GM19372 (cell line): ENCODE measurements around the gene DPYSL4.

Experiments
- ATAC-seq: cut with Tn5 transposase; IDR thresholded peaks from one replicate; pipeline ENCODE4 v1.9.1; 2021; ENCODE audit warnings: mild to moderate bottlenecking, low read depth, moderate library complexity; ENCODE audit not compliant: unreplicated experiment

DPYSL4 gene

DNA sequence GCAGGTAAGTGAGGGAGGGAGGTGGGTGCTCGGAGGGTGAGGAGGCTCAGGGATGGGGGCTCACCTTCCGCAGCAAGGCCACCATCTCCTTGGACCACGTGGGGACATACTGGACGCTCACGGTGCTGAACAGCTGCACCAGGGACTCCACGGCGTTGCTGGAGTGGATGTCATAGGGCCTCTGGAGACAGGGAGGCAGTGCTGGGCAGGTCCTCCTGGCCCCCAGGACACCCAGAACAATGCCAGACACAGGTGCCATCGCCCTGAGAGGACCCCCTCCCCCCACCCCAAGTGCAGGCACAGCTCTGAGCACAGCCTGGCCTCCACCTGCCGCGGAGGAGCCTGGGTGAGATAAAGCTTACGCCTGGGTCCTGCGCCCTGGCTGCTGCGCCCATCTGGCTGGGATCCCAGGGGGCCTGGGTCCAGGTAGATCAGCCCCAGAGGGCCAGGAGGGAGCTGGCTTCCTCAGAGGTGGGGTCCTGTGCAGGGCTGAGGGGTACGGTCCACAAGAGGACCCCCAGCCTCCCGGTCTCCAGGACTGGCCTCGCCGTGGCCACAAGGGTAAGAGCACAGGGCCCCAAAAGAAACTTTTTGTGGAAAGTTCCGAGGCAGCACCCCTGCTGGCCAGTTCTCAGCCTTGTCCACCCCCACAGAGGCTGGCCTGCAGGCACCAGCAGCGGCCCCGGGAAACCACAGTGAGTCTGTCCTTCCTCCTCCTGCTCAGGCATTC is 37.8 kb downstream of the DPYSL4 start:
- ATAC-seq: no peak

DNA sequence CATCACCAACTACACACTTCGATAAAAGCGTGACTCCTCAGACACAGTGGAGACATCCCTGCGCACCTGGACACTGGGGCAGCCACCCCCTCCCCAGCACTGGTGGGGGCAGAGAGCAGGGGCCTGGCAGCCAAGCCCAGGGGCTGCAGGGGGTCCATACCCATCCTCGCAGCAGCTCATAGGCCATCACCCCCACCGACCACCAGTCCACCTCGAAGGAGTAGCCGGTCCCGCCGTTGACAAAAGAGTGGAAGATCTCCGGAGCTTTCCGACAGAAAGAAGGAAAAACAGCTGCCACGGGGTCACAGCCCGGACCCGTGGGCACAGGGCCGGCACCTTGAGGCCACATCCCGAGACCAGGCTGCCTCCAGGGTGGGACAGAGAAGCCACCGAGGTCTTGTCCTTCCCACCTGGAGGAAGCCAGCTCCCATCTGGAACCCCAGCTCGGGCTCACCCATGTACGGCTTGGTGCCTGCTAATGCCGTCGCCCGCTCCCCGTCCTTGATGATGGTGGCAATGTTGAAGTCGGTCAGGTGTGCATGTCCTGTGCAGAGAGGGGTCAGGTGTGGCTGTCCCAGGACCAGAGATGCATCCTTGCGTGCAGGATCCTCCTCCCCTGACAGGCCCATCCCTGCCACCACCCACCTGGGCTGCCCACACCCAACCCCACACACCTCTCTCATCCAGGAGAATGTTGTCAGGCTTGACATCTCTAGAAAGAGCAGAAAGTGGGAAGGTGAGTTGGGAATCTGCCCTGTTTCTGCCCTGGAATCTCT is 38.5 kb downstream of the DPYSL4 start:
- no peak for ATAC-seq

DNA sequence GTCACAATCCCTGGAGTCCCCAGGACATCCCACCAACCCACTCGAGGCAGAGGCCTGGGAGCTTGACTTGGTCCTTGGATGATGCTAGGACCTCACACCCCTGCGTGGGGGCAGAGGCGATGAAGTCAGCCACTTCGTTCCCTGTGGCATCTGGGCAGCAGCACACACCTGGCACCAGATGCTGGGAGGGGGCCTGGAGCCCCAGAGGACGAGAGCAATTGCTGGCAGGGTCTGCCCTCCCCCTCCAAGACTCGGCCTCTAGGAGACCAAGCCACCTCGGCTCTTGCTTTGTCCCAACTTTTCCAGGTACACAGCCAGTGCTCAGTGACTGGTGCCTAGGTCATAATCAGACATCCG is 39.1 kb downstream of the DPYSL4 start:
- ATAC-seq: no peak

DNA sequence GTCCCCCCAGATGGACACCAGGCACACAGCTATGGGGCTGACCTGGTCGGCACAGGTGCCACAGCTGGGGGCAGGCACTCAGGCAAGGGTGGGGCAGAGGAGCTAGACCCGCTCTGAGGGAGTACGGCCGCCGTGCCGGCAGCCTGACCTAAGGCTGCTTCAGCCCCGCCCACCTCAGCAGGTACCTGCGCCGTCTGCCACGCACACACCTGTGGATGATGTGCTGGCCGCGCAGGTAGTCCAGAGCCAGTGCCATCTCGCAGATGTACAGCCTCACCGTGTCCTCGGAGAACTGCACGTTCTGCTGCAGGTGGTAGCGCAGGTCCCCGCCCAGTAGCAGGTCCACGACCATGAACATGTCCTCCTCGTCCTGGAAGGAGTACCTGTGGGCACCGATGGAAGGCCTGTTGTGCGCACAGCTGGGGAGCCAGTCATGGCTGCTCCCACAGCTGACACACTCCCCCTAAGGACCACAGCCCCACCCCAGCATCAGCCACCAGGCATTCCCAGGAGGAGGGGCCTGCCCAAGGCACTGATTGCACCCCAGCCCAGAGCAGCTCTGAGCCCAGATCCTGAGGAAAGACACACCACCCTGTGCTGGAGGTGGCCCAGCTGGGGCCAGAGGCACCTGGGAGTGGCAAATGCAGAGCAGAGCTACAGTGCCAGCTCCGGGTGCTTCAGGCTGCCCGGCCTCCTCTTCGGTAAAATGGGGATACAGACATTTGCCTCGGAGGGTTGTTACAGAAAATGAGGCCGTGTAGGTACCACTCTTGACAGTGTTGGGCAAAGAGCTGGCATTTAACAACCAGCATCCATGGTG is 40.0 kb downstream of the DPYSL4 start:
- ATAC-seq: no peak

DNA sequence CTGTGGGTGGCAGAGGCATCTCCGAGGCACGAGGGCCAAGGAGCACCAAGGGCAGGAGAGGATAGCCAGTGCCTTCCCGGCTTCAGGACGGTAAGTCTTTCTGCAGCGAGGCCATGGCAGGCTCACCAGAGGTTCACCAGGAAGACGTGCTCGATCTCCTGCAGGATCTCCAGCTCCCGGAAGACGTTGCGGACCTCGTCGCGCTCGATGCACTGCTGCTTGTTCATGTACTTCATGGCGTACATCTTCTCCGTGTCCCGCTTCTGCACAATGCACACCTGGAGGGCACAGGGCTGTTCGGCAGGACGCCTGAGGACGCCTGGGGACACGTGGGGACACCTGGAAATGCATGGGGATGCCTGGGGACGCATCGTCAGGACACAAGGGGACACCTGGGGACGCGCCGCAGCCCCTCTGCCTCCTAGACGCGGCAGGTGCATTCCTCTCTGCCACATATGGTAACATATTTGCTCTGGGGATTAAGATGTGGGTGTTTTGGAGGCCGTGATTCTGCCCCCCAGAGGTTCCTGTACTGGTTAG is 41.2 kb downstream of the DPYSL4 start:
- ATAC-seq: no peak

DNA sequence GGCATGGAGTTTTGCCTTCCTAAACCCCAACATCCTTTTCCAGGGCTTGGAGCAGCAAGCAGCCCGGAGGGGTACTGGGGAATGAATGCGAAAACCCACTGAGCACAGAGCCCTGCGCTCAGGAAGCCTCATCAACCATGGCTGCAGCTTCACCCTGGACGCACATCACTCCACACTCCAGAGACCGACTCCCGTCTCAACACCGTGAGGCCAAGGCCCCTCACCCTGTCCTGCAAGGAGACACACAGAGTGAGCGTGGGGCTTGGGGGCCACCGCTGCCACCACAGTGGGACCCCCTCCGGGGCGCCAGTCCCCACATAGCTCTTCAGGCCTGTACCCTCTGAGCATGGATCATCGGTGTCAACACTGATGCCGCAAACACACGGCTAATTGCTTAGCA is 41.9 kb downstream of the DPYSL4 start:
- ATAC-seq: no peak

DNA sequence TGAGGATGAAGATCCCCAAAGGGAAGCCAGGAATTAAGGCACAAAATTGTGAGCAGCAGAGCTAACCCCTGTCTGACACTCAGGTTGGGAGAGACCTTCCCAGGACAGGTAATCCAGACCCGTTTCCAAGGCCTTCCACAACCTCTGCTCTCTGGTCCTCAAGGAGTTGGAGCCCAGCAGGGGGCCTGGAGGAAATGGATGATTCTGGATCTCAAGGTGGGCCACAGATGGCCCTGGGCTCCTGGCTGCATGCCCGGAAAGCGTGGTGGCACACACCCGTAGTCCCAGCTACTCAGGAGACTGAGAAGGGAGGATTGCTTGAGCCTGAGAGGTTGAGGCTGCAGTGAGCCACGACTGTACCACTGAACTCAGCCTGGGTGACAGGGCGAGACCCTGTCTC is 42.3 kb downstream of the DPYSL4 start:
- no peak for ATAC-seq

DNA sequence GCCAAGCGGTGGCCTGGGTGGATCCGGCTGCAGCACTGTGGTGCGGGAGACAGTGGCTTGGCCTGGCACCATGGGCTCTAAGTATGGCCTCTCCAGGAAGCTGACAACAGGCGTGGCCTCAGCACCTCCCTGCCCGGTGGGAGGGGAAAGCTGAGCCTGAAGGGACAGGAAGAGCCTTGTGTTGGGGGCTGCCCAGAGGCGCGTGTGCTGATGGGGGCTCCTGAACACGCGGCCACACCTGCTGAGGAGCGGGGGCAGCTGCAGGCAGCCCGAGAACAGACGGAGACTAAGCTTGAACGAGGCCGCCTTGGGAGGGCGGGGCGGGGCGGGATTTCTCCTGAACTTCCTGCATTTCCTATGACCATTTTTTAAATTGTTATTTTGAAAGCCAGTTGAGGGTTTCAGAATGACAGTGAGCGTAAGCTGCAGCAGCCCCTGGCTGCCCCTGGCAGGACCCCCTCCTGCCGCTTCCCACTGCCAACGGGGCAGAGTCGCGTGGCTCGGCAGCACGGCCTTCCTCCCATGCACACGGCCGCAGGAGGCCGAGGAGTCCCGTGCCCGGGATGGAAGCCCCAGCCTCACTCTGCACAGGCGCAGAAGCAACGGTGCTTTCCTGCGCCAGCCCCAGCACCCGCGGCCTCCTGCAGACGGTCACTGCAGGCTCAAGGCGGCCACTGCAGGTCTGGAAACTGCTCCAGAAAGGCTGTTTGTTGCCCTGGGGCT is 43.2 kb downstream of the DPYSL4 start:
- ATAC-seq: peak; percentile 53

DNA sequence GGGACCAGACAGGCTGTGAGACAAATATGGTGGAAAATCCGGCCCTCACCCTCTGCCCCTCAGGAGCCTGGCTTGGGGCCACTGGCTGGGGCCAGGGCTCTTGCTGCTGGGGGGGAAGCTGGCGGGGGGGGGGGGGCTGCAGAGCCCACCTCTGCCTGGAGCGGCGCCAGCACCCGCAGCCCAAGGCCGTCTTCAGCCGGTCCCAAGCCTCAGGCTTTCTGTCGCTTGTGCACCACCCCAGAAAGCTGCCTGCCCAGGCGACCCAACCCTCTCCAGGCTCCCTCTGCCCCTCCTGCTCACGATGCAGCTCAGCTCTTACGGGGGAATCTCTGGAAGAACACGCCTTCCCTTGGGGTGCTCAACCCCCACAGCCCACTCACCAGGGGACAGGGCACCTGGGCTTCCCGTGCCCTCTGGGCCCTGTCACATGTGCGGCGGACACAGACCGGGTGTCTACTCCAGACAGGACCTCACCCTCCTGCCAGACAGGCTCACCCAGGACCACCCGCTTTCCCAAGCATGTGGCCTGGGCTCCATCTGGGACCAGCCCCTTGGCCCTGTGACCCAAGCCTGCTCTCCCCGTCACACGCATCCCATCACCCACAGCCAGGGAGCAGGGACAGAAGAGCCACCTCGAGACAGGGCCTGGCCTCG is 43.9 kb downstream of the DPYSL4 start:
- ATAC-seq: no peak

DNA sequence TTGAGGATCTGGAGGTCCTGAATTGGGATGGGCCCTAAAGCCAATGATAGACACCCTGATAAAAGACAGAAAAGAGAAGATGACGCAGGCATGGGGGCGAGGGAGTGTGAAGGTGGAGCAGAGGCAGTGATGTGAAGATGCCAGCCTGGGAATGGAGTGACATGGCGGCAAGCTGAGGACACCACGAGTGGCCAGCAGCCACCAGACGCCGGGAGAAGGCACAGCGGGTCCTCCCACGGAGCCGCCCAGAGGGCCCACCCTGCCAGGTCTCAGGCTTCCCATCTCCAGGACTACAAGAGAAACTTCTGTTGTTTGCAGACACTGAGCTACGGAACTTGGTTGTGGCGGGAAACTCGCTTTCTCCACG is 44.9 kb downstream of the DPYSL4 start:
- no peak for ATAC-seq

DNA sequence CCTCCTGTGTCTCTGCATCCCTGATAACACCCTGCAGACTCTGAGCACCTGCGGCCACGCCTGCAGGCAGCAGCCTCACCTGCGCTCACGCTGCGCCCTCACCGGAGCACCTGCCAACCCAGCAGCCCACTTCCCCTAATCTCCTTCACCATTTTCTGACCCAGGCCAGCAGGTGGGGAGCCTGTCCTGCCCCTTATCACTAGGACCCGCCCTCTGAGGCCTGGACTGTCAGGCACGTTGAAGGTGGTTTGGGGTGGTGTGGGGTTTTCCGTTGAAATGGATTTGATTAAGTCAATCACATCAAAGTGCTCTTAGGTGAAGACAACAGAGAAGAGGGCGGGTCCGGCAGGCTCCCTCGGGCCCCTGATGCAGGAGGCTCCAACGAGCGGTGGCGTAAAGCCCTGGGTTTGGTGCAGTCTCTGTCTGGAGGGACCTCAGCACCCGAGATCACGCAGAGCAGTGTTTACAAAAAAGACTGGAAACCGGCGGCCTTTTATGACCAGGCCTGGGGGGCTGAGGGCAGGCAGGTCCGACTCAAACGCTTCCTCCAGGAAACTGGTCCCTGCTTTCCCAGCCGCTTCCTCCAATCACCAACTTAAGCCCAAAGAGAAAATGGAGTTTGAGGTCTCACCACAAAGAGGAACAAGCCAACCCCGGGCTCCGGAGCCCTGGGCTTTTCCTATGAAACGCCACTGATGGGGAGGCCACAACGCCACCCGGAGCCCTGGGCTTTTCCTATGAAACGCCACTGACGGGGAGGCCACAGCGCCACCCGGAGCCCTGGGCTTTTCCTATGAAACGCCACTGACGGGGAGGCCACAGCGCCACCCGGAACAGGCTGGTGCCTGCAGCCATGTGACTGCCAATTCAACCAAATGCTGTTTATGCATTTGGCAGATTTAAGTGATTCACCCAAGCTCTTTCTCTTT is 45.5 kb downstream of the DPYSL4 start:
- ATAC-seq: no peak

DNA sequence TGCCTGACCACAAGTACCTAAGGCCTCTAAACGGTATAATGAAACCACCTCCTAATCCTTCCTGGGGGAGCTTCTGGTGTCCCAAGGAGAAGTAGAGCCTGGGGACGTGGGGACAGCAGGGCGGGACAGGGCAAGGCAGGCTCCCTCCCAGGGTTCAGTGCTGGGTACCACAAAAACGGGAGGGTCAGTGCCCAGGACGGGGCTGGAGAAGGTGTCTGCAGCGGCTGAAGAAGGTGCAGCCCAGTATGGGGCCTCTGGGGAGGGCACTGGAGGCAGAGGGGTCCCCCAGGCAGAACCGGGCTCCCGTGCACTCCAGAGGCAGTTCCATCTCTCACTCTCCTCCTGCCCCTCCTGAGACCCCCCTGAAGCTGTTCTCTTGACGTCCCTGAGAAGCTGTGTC is 46.2 kb downstream of the DPYSL4 start:
- no peak for ATAC-seq

DNA sequence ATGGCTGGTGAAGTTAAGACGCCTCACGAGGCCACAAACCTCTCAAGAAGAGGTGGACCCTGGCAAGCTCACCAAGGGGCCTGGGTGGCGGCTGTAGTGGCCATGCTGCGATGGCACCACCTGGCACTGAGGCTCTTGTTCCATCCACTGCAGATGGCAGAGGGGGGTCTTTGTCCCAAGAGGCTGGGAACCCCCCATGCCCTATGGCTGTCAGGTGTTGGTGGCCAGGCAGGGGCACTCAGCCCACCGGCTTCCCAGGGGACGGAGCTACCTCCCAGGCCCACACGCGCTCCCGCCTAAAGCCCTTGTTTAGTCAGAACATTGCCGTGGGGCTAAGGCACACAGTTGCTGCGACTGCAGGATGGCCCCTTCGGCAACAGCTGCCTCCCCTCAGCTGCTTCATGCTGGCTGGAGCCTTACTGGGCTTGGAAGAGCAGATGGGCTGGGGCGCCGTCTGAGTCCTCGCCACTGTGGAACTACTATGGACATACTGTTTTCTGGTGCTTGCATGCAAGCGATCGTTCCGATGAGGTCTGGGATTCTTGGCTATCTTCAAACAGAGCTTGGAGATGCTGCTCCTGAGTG is 46.8 kb downstream of the DPYSL4 start:
- ATAC-seq: no peak

DNA sequence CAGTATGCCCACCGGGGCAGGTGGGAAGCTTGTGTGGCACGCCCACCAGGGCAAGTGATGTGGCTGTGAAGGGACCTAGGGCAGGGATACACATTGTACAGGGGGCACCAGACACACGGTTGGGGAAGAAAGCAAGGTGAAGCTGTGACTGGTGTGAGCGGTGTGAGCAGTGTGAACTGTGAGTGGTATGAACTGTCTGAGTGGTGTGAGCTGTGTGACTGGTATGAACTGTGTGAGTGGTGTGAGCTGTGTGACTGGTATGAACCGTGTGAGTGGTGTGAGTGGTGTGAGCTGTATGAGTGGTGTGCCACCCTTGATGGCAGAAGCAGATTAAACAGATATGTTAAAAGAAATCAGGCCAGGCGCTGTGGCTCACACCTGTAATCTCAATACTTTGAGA is 48.1 kb downstream of the DPYSL4 start:
- ATAC-seq: no peak

DNA sequence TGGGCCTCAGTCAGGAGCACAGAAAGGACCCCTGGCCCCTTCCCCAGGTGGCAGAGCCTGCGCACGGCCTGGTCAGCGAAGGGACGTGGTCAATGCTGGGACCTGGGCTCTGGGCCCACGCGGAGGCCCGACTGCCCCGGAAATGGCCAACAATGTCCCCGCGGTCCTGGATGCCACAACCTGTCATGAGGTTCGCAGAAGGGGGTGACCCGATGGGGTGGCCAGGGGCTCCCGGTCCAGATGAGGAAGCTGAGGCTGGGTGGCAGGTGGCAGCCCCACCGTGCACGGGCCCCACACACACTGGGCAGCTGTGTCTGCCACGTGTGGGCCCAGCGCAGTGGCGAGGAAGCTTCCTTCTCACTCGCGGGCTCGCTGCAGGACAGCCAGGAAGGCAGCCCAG is 49.4 kb downstream of the DPYSL4 start:
- ATAC-seq: no peak

DNA sequence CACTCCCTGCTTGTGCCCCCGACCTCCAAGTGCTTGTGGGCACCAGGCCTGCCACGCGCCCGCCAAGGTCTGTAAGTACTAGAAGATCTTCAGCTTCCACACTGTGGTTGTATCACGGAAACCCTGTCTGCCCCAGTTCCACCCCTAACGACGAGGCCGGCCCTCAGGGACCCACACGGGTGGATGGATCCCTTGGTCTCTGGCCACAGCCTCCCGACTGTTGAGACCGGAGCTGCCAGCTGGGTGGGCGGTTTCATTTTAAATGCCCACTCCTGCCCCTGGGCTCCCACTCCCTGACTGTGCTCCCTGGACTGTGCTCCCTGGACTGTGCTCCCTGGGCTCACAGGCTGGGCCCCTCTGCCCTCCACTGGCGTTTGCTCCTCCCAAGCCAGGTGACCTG is 50.1 kb downstream of the DPYSL4 start:
- no peak for ATAC-seq

DNA sequence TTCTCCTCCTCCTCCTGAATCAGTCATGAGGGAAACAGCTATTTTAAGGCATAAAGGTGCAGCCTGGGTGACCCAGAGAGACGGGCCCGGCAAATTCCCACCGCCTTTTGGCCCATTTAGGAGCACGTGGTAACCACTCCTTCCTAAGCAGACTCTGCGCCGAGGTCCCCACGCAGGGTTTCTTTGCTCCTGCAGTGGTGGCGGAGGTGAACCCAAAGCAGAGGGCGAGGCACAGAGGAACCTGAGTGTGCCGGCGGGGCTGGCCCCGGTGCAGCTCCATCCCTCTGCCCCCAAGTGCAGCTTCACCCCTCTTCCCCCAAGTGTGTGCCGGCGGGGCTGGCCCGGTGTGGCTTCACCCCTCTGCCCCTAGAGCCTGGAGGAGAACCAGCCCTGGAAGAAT is 50.6 kb downstream of the DPYSL4 start:
- no peak for ATAC-seq

DNA sequence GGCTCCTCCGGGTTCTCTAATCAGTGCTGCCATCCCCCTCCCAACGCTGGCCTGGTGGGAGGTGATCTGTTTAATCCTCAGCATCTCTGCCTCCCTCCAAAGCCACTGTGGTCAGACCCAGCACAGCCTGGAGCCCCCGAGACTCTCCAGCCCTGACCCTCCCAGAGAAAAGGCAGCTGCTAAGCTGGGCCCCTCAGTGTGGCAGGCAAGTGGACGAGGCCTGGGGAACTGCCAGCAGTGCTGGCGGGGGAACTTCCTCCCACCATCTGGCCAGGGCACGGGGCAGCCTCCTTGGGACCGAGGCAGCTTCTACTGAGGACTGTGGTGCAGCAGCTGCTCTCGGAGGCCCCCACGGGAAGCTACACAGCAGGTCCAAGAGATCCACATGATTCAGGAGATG is 51.1 kb downstream of the DPYSL4 start:
- no peak for ATAC-seq
